ENCODE measurements around the gene CIDEC. TPM values are rescaled to one million over a fixed set of nuclear protein-coding genes. Genes with fewer than 3 reads are reported as not detected.

The CIDEC gene
- total and polyA plus RNA-seq, 2 of the 13 experiments (the other 11 are each of a cell fraction or from before 2014, with no cell fraction given): 2.5 to 10.4 TPM

DNA sequence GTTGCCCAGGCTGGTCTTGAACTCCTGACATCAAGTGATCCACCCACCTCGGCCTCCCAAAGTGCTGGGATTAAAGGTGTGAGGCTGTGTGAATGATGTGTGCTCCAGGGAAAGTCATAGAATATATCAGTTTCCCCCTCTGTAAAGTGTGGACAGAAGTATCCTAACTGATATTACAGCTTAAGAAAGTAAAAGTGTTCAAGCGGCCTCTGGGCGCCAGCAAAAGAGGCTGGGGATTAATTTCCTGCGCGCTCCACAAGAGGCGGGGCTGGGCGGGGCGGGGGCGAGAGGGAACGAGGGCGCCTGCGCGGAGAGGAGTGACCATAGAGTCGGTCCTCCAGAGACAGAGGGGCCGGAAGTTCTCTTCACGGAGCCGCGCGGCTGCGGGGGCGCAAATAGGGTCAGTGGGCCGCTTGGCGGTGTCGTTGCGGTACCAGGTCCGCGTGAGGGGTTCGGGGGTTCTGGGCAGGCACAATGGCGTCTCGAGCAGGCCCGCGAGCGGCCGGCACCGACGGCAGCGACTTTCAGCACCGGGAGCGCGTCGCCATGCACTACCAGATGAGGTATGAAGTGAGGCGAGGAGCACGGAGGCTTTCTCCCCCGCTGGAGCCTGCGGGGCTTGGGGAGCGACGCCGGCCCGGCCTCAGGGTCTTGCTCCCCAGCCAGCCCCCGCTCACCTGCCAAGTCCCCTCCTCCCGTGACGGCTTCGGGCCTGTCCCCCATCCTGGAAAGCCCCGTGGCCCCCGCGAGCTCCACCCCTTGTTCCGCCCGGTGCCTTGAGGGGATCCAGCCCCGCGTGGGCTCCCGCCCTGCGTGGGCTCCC, 10.4 kb upstream of the CIDEC start, which contains the start of gene JAGN1 (continued):
- TF ChIP-seq EP300 (IDR thresholded peaks at IDR 0.05; ENCODE audit: low read depth in 2 of 2, low read length in 2 of 2) (peak in 1 of 2 experiments; percentile 46; a peak in 2 of 4 replicates), EP300 (CRISPR knock-in tag; IDR thresholded peaks at IDR 0.05; ENCODE audit: borderline replicate concordance) (peak; percentile 14; the same call in 1 of the 2 replicates), PAF1 (CRISPR knock-in tag; IDR thresholded peaks at IDR 0.05) (no peak), KLF16 (CRISPR knock-in tag; IDR thresholded peaks at IDR 0.05) (peak in 1 of 2 experiments; percentile 80; a peak in 2 of 4 replicates), KAT7 (CRISPR knock-in tag; IDR thresholded peaks at IDR 0.05; ENCODE audit: borderline replicate concordance) (peak; percentile 89; the same call in 1 of the 2 replicates), TP53 (CRISPR knock-in tag; conservative IDR thresholded peaks at IDR 0.05) (peak; percentile 53; the same call in 1 of the 2 replicates), NFIC (IDR thresholded peaks at IDR 0.05; ENCODE audit: low read length) (peak; percentile 60; the same call in 1 of the 2 replicates), MATR3 (CRISPR knock-in tag; IDR thresholded peaks at IDR 0.05) (no peak), HOXA7 (CRISPR knock-in tag; IDR thresholded peaks at IDR 0.05) (no peak), GFI1 (CRISPR knock-in tag; IDR thresholded peaks at IDR 0.05; ENCODE audit: borderline replicate concordance) (peak; percentile 47; the same call in 1 of the 2 replicates), SIX1 (CRISPR knock-in tag; IDR thresholded peaks at IDR 0.05; ENCODE audit: borderline replicate concordance) (0 out of 2 replicates have a peak, but pooled peaks have one; percentile 36), ZNF282 (IDR thresholded peaks at IDR 0.05; ENCODE audit: partially characterized antibody) (no peak), HOXA3 (CRISPR knock-in tag; IDR thresholded peaks at IDR 0.05) (peak; percentile 90), SYNCRIP (IDR thresholded peaks at IDR 0.05; ENCODE audit: insufficient read depth, low read depth, low read length) (no peak), ZNF329 (CRISPR knock-in tag; IDR thresholded peaks at IDR 0.05; ENCODE audit: low read depth) (peak; percentile 73; the same call in 1 of the 2 replicates), ZNF546 (CRISPR knock-in tag; conservative IDR thresholded peaks at IDR 0.05) (no peak)
- TF ChIP-seq, protein P1, sequence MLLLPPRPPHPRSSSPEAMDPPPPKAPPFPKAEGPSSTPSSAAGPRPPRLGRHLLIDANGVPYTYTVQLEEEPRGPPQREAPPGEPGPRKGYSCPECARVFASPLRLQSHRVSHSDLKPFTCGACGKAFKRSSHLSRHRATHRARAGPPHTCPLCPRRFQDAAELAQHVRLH (CRISPR knock-in tag; IDR thresholded peaks at IDR 0.05; ENCODE audit: borderline replicate concordance, low read depth): peak; percentile 54; the same call in 1 of the 2 replicates
- TF ChIP-seq, protein P2, sequence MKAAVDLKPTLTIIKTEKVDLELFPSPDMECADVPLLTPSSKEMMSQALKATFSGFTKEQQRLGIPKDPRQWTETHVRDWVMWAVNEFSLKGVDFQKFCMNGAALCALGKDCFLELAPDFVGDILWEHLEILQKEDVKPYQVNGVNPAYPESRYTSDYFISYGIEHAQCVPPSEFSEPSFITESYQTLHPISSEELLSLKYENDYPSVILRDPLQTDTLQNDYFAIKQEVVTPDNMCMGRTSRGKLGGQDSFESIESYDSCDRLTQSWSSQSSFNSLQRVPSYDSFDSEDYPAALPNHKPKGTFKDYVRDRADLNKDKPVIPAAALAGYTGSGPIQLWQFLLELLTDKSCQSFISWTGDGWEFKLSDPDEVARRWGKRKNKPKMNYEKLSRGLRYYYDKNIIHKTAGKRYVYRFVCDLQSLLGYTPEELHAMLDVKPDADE (CRISPR knock-in tag; IDR thresholded peaks at IDR 0.05): peak; percentile 80; the same call in 1 of the 2 replicates
- TF ChIP-seq, protein P3, sequence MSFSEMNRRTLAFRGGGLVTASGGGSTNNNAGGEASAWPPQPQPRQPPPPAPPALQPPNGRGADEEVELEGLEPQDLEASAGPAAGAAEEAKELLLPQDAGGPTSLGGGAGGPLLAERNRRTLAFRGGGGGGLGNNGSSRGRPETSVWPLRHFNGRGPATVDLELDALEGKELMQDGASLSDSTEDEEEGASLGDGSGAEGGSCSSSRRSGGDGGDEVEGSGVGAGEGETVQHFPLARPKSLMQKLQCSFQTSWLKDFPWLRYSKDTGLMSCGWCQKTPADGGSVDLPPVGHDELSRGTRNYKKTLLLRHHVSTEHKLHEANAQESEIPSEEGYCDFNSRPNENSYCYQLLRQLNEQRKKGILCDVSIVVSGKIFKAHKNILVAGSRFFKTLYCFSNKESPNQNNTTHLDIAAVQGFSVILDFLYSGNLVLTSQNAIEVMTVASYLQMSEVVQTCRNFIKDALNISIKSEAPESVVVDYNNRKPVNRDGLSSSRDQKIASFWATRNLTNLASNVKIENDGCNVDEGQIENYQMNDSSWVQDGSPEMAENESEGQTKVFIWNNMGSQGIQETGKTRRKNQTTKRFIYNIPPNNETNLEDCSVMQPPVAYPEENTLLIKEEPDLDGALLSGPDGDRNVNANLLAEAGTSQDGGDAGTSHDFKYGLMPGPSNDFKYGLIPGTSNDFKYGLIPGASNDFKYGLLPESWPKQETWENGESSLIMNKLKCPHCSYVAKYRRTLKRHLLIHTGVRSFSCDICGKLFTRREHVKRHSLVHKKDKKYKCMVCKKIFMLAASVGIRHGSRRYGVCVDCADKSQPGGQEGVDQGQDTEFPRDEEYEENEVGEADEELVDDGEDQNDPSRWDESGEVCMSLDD (CRISPR knock-in tag; IDR thresholded peaks at IDR 0.05; ENCODE audit: borderline replicate concordance): peak; percentile 88
- TF ChIP-seq, protein P4, sequence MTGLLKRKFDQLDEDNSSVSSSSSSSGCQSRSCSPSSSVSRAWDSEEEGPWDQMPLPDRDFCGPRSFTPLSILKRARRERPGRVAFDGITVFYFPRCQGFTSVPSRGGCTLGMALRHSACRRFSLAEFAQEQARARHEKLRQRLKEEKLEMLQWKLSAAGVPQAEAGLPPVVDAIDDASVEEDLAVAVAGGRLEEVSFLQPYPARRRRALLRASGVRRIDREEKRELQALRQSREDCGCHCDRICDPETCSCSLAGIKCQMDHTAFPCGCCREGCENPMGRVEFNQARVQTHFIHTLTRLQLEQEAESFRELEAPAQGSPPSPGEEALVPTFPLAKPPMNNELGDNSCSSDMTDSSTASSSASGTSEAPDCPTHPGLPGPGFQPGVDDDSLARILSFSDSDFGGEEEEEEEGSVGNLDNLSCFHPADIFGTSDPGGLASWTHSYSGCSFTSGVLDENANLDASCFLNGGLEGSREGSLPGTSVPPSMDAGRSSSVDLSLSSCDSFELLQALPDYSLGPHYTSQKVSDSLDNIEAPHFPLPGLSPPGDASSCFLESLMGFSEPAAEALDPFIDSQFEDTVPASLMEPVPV (CRISPR knock-in tag; IDR thresholded peaks at IDR 0.05): peak; percentile 60; the same call in 1 of the 2 replicates
- TF ChIP-seq, protein P5, sequence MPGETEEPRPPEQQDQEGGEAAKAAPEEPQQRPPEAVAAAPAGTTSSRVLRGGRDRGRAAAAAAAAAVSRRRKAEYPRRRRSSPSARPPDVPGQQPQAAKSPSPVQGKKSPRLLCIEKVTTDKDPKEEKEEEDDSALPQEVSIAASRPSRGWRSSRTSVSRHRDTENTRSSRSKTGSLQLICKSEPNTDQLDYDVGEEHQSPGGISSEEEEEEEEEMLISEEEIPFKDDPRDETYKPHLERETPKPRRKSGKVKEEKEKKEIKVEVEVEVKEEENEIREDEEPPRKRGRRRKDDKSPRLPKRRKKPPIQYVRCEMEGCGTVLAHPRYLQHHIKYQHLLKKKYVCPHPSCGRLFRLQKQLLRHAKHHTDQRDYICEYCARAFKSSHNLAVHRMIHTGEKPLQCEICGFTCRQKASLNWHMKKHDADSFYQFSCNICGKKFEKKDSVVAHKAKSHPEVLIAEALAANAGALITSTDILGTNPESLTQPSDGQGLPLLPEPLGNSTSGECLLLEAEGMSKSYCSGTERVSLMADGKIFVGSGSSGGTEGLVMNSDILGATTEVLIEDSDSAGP (CRISPR knock-in tag; IDR thresholded peaks at IDR 0.05; ENCODE audit: borderline replicate concordance): peak; percentile 89; the same call in 1 of the 2 replicates

Measured in HepG2 (cell line).